Measurements from ENCODE around the gene OSBPL6.

GRCh38 chr2:178279636-178280035 lies 85.3 kb downstream of the OSBPL6 start:
- TF ChIP-seq POLR2A (IDR thresholded peaks at IDR 0.05) = no peak
- no peak for TF ChIP-seq CTCF (IDR thresholded peaks at IDR 0.05)
